SW 1271 (cell line): ENCODE measurements around the gene KRT74.

Experiments
- DNase-seq, 2 experiments: peaks; one replicate each; lab custom pipeline; 2025; lab: John Stamatoyannopoulos, UW

The KRT74 gene

GRCh38 chr12:52573306-52573705 lies 337 bp downstream of the KRT74 start:
- no peak for DNase-seq

DNA sequence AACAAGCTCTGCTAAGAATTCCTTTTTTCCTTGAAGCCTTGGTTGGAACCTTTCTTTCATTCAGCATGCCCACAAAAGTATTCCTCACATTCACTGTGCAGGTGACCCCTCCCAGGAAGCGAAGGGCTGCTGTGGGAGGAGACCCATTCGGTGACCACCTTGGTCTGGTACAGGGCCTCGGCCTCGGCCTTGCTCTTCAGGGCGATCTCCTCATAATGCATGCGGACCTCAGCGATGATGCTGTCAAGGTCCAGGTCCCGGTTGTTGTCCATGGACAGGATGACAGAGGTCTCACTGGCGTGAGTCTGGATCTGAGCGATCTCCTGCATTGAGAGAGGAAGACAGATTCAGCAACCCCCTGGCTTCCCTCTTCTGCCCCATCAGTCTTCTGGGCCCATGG lies 3.1 kb downstream of the KRT74 start:
- DNase-seq = no peak

DNA sequence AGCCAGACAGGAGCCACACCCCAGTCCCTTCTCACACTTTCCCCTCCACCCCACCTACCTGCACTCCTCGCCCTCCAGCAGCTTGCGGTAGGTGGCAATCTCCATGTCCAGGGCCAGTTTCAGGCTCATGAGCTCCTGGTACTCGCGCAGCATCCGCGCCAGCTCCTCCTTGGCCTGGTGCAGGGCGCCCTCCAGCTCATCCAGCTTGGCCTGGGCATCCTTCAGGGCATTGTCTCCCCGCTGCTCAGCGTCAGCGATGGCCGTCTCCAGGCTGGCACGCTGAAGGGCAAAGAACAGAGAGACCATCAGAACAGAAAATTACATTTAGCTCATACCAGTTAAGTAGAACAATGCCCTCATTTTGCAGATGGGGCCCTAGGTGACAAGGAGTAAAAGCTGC lies 5.5 kb downstream of the KRT74 start:
- no peak for DNase-seq

- DNase-seq = no peak
These were observed 6.8 kb downstream of the KRT74 start for GRCh38 chr12:52566847-52567291.

DNA sequence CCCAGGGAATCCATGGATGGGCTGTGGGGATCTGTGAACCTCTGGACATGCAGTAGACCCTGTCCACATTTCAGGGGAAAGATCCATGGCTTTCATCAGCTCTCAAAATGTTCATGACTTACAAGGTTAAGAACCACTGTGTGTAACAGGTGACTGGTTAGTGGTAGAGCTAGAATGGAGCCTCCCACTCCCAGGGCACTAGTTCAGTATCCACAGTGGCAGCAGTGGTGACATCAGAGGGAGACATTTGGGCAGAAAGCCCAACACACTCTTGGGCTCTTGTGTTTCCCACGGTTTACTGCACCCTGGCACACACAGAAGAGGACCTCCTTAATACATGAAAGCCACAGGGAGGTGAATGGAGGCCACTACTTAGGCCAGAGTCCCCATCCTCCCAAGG lies 9.1 kb downstream of the KRT74 start:
- DNase-seq = no peak

GRCh38 chr12:52561880-52562449 lies 11.7 kb downstream of the KRT74 start:
- peak in 1 of 2 experiments; percentile 21 for DNase-seq

- no peak for DNase-seq
These were observed 13.7 kb downstream of the KRT74 start for GRCh38 chr12:52559979-52560378.

DNA sequence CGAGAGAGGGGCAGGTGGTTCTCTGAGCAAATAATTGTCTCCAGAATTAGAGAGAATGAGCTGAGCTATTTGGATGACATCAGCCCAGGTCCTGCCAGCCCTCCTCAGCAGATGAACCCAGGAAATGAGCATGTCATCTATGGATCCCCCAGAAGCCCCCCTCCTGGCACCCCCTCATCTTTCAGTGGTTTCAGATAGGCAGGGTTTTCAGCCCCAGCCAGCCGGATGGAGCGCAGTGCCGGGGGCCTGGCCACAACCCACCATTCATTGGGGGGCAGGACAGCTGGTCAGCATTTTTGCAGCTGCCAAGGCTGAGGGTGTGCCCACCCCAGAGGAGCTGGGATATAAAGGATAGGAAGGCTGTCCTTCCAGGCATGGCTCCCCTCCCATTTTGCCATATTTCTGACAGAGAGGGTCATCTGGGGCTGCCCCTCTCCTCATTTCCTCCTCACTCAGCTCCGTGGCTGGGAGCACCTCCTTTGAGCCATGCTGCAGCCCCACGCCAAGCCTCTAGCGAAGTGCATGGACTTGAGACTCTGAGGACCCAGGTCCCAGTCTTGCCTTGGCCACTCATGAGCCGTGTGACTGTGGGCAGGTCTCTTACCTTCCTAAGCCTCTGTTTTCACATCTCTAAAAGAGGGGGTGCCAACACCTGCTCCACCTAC lies 14.7 kb downstream of the KRT74 start:
- no peak for DNase-seq

DNA sequence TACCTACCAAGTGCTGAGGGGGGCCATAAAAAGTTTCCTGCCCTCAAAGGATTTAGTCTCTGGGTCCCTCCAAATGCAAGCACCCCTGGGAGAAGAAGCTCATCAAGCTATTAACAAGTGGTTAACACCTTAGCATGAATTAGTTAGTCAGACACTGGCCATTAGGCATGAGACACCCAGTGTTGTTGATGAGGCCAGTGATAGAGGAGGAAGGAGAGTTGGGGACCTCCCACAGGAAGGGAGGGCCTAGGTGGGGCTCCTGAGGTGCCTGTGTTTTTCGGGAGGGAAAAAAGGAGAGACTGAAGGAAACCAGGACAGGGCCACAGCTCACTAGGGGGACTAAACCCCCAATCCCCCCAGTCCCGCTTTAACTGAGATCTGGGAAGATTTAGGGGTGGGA lies 16.2 kb downstream of the KRT74 start:
- DNase-seq = no peak

DNA sequence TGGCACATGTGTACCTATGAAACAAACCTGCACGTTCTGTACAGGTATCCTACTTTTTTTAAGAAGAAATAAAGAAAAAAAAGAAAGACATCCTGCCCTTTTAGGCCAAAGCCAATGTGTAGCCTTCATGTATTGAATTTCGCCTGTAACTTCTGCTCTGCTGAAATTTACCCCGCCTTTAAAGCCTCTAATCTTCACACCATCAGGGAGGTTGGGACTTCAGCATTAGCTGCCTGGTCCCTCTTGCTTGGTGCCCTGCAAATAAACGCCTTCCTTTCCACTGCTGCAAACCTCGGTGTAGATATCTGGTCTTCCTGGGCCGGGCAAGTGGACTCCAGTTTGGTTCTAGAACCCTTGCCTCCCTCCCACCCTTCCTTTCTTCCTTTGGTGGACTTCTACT lies 18.1 kb downstream of the KRT74 start:
- no peak for DNase-seq

DNA sequence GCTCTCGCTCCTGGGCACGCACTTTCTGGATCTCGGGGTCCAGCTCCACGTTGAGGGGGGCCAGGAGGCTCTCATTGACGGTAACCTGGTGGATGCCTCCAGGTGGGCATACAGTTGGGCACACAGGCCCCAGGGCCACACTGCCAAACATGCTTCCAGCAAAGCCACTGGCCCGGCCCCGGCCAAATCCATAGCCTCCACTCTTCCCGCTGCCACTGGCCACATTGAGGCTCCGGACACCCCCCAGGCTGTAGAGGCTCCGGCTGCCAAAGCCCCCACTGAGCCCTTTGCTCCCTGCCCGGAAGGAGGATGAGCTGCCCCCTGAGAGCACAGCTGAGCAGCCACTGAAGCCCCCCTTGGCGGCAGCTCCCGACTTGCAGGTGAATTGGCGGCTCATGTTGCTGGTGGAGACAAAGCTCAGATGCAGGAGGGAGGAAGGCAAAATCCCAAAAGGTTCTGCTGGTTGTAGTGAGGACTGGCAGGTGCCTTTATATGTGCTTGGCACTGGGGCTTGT lies 20.9 kb downstream of the KRT74 start, which contains the start of gene KRT71:
KRT71 (minus strand) TSS at position 465 of the 515 bp plus-strand sequence; CDS start at position 397, 68 bp downstream.
- DNase-seq = no peak

DNA sequence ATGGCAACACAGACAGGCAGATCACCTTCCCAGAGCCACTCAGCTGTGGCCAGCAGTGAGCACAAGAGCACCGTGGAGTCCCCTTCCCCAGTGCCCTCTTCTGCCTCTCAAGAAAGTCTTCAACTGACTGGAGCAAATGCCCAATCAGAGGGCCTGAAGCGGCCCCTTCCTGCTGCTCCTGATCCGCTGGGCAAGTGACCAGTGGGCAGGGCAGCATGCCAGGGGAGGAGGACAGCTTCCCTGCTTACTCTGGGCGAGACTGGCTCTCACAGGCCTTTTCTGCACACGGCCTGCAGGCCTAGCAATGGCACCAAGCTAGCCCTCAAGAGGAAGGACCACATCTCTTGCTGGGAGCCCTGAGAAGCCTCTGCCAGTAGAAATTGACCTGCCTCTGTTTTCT lies 21.6 kb downstream of the KRT74 start:
- DNase-seq = no peak

- no peak for DNase-seq
These were observed 22.3 kb downstream of the KRT74 start for GRCh38 chr12:52551216-52551865.

- no peak for DNase-seq
These were observed 27.5 kb downstream of the KRT74 start for GRCh38 chr12:52546126-52546525.

GRCh38 chr12:52543985-52544883 lies 29.4 kb downstream of the KRT74 start:
- no peak for DNase-seq

- no peak for DNase-seq
These were observed 30.8 kb downstream of the KRT74 start for GRCh38 chr12:52542785-52543318.

DNA sequence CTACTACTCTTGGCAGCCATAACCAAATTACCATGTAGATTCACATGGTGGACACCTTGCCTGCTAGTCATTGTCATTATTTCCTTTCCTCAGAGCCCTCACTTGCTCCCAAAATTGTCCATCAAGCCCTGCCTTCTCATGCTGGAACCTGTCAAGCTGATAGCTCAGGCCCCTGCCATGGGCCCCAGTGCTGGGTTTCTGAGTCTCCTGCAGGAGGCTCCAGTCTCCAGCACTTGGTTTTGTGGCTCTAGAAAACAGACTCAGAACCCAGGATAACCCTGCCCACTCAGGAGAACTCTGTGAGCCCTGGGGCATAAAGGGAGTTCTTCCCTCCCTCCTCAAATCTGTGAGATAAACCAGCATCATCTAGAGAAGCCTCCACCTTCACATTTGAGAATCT lies 31.5 kb downstream of the KRT74 start:
- DNase-seq = no peak

DNA sequence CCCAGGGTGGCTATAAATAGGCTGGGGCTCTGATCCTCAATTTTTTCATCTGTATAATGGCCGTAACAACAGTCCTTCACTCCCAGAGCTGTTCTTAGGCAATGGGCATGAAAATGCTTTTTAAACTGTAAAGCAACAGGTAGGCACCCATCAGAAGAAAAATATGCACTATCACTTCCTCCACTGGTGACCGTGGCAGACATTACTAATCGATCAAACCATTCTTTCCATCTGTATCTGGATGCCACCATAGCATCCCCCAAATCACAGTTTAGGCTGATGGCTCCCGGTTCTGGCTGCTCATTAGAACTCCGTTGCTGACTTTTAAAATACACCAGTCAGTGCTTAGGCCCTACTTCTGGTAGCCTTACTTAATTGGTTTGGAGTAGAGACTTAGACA lies 31.9 kb downstream of the KRT74 start:
- DNase-seq = no peak

DNA sequence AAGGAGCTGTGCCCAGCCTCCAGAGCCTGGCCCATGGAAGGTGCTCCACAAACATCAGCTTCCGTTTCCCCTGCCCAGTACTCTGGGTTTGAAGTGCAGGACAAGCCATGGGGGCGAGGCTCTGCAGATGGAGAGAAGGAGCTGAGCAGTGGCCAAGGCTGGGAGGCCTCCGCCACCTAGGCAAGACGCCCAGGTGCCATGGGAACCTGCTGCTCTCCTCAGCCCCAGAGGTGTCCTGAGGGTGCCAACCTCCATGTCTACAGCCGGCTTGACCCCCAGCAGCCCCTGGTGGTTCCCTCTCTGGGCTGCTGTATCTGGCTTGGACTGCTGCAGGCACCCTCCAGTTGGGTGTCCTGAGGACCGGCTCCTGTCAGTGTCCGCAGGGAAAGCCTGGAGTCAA lies 33.1 kb downstream of the KRT74 start:
- DNase-seq = no peak

GRCh38 chr12:52539821-52540173 lies 33.8 kb downstream of the KRT74 start:
- no peak for DNase-seq

GRCh38 chr12:52539083-52539820 lies 34.4 kb downstream of the KRT74 start:
- no peak for DNase-seq
